ENCODE data around the gene ACKR2.

DNA sequence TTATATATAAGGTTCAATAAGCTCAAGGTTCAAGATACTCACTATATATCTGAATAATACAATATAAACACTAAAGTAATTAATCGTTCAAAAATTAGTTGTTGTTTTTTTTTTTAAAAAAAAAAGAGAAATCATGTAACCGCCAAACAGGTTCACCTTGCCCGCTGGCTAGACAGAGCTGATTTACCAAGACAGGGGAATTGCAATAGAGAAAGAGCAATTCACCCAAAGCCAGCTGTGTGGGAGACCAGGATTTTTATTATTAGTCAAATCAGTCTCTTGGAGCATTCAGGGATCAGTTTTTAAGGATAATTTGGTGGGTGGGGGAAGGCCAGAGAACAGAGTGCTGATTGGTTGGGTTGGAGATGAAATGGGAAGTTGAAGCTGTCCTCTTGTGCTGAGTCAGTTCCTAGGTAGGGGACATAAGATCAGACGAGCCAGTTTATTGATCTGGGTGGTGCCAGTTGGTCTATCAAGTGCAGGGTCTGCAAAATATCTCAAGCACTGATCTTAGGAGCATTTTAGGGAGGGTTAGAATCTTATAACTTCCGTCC is 12.8 kb upstream of the ACKR2 start:
- TF ChIP-seq, protein P1, sequence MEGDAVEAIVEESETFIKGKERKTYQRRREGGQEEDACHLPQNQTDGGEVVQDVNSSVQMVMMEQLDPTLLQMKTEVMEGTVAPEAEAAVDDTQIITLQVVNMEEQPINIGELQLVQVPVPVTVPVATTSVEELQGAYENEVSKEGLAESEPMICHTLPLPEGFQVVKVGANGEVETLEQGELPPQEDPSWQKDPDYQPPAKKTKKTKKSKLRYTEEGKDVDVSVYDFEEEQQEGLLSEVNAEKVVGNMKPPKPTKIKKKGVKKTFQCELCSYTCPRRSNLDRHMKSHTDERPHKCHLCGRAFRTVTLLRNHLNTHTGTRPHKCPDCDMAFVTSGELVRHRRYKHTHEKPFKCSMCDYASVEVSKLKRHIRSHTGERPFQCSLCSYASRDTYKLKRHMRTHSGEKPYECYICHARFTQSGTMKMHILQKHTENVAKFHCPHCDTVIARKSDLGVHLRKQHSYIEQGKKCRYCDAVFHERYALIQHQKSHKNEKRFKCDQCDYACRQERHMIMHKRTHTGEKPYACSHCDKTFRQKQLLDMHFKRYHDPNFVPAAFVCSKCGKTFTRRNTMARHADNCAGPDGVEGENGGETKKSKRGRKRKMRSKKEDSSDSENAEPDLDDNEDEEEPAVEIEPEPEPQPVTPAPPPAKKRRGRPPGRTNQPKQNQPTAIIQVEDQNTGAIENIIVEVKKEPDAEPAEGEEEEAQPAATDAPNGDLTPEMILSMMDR (IDR thresholded peaks at IDR 0.05) = no peak
- no peak for TF ChIP-seq POLR2A (IDR thresholded peaks at IDR 0.05)

All from thyroid gland (tissue), 4 donors.